Ammon's horn (tissue), 1 donor: Measurements from ENCODE around the gene NLRC5.
"Not testable (repeated sequence)": the region's sequence is repeated elsewhere in the genome, so short reads cannot be mapped to it uniquely, and the experiment has no call there.

ENCODE experiments used
- DNase-seq: peaks from one replicate; pipeline ENCODE4 v3.0.0-alpha.2; 2016; ENCODE audit warnings: low spot score

NLRC5 gene

GRCh38 chr16:56984639-56985038 lies 4.7 kb upstream of the NLRC5 start:
- no peak for DNase-seq

GRCh38 chr16:56985288-56985961 lies 3.9 kb upstream of the NLRC5 start:
- no peak for DNase-seq

GRCh38 chr16:56985962-56986360 lies 3.4 kb upstream of the NLRC5 start:
- DNase-seq: no peak

- no peak for DNase-seq
Observed at GRCh38 chr16:56986361-56986760, 3.0 kb upstream of the NLRC5 start.

- not testable (repeated sequence) for DNase-seq
Observed at GRCh38 chr16:56986908-56987307, 2.4 kb upstream of the NLRC5 start.

- DNase-seq: no peak
Observed at GRCh38 chr16:56987692-56988091, 1.7 kb upstream of the NLRC5 start.

GRCh38 chr16:56988161-56988947 lies 1.0 kb upstream of the NLRC5 start:
- DNase-seq: no peak

GRCh38 chr16:56989988-56990387 lies 631 bp downstream of the NLRC5 start:
- no peak for DNase-seq

- DNase-seq: no peak
Observed at GRCh38 chr16:56990407-56991286, 1.3 kb downstream of the NLRC5 start.

GRCh38 chr16:56992431-56992830 lies 3.1 kb downstream of the NLRC5 start:
- DNase-seq: not testable (repeated sequence)

- no peak for DNase-seq
Observed at GRCh38 chr16:56993204-56993603, 3.8 kb downstream of the NLRC5 start.

- DNase-seq: no peak
Observed at GRCh38 chr16:56994311-56994710, 5.0 kb downstream of the NLRC5 start.

- DNase-seq: no peak
Observed at GRCh38 chr16:56995136-56995805, 5.9 kb downstream of the NLRC5 start.

GRCh38 chr16:56997264-56997663 lies 7.9 kb downstream of the NLRC5 start:
- DNase-seq: no peak

- DNase-seq: no peak
Observed at GRCh38 chr16:56997931-56998330, 8.6 kb downstream of the NLRC5 start.

GRCh38 chr16:56998352-56998751 lies 9.0 kb downstream of the NLRC5 start:
- no peak for DNase-seq

GRCh38 chr16:56998861-56999260 lies 9.5 kb downstream of the NLRC5 start:
- DNase-seq: no peak

- no peak for DNase-seq
Observed at GRCh38 chr16:56999409-57000270, 10.3 kb downstream of the NLRC5 start.

GRCh38 chr16:57000271-57001025 lies 11.1 kb downstream of the NLRC5 start:
- no peak for DNase-seq

- no peak for DNase-seq
Observed at GRCh38 chr16:57001026-57001679, 11.8 kb downstream of the NLRC5 start.
